T-helper 9 cell (primary cell): ENCODE data around the gene ZNF286A.
"Not testable (repeated sequence)": the region's sequence is repeated elsewhere in the genome, so short reads cannot be mapped to it uniquely, and the experiment has no call there.

ENCODE experiments used
- DNase-seq: peaks from one replicate; pipeline ENCODE4 v3.0.0-alpha.2; 2020
- total RNA-seq, 2 donors: gene quantifications; one replicate each; lab custom pipeline; 2026; lab: John Stamatoyannopoulos, UW

ZNF286A gene
- 5.1 to 18.4 reads per million in 2 donors for total RNA-seq

DNA sequence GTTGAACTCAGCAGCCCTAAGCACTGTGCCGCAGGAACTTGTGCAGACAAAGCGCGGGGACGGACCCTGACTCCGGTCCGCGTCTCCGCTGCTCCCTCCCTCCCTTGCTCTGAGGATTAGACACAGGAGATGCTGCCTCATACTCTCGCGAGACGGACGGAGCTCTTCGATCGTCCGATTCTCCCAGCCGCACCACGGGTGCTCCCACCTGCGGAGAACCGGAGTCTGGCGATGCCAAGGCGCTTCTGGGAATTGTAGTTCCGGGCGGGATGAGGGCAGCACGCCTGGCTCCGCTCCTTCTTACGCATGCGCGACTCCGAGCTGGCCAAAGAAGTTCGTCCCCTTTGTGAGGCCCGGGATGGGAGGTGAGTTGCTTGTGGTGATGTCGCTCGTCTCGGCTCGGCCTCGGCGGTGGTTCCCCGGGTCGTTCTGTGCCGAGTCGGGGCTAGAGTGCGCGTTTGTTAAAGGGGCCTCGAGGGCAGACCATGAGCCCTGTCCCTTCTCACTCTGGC lies at the start of gene ZNF286A:
Gene ZNF286A (plus strand): TSS at position 340 of the 512 bp plus-strand sequence. CDS start 578 bp downstream, outside the sequence.
- peak; percentile 90 for DNase-seq

DNA sequence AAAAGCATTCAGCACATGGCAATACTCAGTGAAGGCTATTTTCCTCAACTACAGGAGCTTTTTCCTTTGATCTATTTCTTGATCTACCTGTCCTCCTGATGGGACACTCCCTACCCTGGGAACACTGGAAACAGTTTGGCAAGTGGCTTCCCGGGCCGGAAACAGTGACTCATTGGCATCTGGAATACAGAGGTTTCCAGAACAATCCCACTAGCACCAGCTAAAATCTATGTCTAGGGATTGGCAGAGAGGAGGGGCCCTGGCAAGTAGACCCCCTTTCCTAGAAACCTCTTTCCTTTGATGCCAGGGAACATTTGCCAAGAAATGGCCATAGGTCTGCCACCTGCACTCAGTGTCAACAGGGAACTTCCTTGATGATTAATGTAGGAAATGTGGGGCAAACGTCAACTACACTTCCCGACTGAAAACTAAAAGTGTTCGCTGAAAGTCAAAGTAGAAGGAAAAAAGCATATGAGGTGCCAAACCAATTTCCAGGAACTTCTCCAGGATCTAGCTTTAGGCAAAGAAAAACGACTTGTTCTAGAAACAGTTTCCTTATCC lies 49.6 kb upstream of the ZNF286A start:
- no peak for DNase-seq

DNA sequence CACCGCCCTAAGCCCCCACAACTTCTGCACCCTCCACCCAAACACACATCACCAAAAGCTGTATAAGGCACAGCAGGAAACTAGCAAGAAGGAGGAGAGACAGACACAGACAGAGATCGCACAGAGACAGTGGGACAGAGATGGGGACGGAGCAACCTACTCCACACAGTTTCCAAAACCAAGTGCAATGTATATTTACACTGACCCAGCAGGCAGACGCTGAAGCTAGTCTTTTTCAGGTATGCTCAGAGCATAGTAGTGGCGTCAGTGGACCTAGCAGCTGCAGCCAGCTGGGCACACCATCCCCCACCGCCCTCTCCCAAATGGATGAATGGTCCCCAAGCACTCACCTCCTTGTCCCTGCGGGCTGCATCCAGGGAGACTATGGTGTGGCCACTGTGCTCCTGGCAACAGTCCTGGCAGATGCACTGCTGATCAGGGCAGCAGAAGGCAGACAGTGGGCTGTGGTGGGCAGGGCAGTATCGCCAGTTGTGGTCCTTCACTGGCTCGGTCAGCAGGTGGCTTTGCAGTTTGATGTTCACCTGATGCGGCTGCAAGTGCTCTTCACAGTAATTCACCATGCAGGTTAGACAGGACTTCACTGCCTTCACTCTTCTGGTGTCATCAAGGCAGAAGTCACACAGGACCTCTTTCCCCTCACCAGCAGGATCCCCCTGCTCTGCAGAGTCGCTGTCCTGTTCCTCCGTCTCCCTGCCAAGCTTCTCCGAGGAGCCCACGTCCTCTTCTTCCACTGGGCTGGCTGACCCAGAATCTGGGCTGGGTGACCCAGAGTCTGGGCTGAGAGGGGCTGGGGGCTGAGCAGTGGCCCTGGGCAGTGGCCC lies 48.6 kb upstream of the ZNF286A start:
- DNase-seq: no peak

DNA sequence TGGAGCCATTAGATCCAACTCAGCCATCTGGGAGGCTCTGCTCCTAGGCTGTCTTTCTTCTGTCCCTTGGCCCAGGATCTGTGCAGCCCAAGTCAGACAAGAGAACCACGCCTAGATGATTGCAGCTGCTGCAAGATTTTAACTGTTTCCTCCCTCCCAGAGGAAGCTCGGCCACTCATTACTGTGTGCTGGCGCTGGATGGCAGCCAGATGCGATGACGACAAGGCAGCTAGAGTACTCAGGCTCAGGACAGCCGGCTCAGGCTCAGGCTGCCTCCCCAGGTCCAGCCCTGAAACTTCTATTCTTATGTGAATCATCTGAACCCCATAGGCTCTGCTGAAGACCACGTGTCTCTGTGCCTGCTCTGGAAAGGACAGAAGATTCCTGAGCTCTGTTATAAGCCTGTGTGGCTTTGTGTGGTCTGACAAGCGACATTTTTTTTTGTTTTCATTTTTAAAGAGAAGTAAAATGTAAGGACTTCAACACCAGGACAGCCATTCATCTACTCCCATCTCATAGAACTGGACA lies 47.9 kb upstream of the ZNF286A start:
- DNase-seq: no peak

DNA sequence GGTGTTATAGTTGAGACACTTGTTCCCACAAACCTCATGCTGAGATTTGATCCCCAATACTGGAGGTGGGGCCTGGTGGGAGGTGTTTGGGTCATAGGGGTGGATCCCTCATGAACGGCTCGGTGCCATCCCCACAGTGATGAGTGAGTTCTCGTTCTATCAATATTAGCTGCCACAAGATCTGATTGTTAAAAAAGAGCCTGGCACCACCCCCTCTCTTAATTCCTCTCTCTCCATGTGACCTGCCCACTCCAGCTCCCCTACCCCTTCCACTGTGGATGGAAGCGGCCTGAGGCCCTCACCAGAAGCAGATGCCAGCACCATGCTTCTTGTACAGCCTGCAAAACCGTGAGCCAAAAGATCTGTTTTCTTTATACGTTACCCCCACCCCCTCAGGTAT lies 46.6 kb upstream of the ZNF286A start:
- DNase-seq: no peak

DNA sequence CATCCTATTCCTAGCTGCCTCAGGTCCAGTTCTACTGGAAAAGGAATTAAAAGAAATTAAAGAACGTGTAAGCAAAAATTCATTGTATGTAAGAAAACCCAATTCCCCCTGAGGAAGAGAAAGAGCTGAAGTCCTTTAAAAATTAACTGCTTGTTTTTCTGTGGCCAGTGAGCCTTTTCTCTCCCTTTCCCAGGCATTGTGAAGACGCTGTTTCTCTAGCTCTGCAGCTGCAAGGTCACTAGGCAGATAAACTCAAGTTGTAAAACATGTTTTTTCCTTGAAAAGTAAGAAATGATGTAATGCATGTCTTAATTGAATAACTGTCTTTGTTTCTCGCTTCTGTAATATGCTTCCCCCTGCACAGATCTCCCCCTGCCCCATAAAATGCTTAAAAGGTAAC lies 45.2 kb upstream of the ZNF286A start:
- not testable (repeated sequence) for DNase-seq

DNA sequence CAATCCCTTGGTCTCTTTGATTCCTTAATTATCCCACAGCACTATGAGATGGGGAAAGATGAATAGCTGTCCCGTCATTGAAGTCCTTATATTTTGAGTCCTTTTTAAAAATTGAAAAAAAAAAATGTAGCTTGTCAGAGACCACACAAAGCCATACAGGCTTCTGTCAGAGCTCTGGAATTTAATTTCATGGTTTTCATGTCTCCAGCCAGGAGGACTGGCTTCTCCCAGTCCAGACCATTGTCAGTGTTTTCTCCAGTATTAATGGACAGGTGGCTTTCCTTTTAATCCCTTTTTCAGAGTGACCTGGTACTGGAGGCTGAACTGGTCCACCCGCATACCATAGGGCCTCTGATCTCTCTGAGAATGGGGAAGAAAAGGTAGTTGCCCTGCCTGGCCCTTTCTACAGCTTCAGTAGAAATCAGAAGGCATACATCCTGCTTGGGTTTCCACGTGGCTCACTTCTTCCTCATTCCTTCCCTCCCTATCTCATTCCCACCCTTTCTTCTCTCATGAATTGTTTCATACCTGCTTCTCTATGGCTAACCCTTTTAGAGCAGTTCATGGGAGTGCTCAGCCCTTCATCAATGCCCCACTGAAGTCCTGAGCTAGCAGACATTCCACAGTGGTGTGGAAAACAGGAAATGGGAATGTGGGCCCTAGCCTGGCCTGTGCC lies 44.5 kb upstream of the ZNF286A start:
- no peak for DNase-seq

DNA sequence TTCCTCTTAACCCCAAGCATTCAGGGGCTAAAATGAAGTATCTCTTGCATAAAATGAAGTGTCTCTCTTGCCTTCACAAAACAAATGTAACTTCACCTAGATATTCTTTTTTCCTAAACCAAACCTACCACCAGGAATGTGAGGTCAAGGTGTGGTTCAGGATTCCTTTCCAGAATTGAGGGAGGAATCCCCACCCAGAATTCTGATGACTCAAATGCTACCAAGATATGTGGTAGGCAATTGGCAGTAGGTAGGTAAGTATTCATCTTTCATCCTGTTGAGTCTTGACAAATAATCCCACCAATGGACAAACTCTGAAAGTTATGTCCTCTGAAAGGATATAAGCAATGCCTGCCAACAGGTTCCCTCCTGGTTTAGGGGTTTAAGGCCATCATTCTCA lies 41.7 kb upstream of the ZNF286A start:
- no peak for DNase-seq

DNA sequence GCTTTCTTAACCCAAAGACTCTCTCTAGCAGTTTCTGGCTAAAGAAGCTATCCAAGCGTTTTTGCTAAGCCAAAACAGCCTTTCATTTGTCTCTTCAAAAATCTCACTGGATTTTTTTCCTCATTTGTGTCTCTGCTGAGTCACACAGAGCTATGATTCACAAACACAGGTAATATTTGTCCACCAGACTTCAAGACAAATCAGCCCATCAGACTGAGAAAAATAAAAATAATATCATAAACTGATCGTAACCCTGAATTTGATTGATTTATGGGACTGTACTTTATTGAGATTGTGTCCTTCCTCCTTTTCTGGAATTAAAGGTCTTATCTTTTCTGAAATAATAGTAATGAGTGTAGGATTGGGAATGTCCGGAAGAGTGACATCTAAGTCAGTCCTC lies 41.3 kb upstream of the ZNF286A start:
- DNase-seq: no peak

DNA sequence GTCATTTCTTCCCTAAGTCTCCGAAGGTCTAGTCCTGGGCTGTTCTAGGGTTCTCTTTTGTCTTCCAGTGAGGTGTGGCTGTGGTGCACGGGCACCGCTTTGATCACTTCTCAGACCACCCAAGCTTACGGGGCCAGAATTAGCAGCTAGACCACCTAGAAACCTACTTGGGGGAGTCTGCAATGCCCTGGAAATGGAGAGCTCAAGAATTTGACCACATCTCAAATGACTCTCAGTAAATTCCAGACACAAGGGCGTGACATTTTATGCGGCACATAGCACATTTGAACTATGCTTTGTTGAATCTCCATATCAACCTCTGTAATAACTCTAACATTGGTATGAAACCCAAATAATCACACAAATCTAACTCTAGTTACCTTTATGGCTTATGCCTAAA lies 40.3 kb upstream of the ZNF286A start:
- DNase-seq: no peak

DNA sequence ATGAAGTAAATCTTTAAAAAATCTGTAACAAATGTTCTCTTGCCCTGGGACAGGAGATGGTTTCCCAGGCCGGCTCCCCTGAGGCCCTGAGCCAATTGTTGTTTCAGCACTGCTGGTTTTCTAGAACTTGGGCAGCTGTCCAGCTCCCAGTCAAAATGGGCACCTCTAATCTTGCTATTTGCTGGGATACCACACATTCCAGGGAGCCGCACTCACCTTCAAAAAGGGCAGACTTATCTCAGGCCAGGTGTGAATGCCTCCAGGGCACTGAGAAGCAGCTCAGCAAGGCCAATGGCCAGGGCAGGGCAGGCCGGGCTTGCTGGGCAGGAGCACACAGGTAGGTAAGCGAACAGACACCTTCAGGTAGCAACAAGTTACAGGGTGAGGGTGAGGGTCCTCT lies 39.9 kb upstream of the ZNF286A start:
- no peak for DNase-seq

DNA sequence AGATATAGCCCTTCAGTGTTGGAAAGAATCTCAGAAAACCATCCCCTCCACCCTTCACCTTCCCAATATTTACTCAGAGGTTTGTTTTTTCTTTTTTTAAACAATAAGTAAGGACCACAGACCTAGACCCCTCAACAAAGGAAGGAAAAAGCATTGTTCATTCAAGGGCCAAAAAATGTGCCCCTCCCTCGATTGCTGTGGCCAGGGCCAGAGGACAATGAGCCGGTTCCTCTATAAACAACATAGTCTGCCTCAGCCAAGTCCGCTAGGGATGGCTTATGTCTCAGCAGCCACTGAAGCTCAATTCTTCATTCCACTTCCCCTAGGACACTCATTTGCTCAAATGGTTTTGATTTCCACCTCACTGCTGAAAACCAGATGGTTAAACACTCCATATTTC lies 39.5 kb upstream of the ZNF286A start:
- DNase-seq: no peak

DNA sequence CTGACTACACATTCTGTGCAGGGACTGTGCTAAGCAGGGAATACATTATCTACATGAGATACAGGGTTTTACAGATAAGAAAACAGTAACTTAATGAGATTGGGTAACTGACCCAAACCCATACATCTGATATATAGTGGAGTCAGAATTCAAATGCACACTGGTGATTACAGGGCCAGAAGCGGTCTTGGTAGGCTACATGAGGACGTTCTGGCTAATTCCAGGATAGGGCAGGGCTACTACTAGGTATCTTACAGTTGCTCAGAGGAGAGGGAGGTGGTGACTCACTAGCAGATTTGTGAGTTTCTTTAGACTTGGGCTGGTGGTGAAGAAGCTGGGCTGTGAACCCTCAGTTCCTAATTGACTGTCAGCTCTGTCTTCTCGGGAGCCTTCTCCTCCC lies 36.9 kb upstream of the ZNF286A start:
- no peak for DNase-seq

DNA sequence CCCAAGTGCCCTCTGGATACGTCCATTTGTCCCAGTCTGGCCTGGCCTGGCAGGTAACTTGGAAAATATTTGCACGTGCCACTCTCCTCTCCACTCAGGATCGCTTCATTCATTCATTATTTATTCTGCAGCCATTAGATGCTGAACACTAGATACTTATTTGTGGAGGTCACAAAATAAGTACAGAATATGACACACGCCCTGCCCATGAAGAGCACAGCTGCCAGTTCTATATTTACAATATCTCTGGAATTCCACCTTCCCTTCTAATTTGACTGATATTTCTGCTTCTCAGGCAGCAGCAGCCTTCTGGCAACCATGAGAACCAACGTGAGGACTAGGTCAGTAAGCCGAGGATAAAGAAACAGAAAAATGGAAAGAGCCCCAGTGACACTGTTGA lies 36.4 kb upstream of the ZNF286A start:
- no peak for DNase-seq

DNA sequence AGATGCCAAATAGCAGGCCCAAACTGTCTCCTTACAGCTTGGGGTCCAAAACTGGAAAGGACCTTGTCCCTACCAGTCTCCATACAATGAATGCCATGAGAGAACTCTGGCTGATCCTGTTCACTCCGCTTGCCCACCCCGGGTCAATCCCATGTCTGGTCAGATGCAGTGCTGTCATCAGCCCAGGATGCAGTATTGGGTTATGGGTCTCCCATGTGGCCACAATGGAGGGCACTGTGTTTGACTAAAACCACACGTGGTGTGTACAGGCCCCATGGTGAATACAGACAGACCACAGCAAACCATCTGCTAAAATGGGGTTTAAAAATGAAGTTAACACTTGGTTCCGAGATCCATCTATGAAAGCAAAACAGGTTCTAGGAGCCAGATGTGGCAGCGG lies 35.9 kb upstream of the ZNF286A start:
- DNase-seq: no peak

DNA sequence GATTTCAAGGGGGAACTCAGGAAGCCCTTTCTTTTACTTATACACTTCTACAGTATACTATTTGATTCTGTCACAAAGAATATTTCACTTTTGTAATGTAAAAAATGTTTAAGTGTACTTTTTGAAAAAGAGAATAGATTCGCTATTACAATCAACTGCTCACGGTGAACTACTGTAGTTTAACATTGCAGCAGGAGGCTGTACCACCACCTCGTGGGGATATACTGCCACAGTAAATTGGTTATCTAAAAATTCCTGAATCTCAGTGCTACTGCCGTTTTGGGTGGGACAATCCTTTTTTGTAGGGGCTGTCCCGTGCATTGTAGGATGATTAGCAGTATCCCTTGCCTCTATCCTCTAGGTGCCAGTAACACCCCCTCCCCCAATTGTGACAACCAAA lies 30.0 kb upstream of the ZNF286A start:
- DNase-seq: not testable (repeated sequence)

DNA sequence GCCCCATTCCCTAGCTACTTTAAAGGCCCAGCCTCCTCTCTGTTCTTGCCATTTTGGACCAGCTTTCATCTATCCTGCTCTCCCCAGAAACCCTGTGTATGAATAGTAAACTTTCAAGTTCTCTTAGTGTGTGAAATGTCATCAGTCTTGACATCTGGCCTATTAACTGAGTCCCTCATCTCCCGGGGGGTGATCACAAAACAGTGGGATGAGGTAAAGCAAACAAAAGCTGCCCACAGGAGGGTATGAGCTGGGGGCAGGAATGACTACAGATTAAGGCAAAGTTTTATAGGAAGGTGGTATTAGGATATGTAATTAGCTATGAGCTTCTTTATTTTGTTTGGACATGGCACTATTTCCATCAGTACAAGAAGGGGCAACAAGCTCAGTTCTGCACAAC lies 24.9 kb upstream of the ZNF286A start:
- not testable (repeated sequence) for DNase-seq

DNA sequence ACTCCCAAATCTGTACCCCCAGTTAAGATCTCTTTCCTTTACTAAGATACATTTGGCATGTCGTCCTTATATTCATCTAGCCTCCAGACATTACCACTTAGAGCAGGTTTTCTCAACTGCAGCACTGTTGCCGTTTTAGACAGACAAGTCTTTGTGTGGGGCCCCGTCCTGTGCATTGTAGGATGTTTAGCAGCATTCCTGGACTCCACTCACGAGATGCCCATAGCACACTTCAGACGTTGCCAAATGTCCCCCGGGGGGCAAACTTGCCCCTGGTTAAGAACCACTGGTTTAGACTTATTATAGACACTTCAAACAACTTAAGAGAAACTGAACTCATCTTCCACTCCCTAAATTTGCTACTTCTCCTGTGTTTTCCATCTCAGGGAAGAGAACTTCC lies 23.6 kb upstream of the ZNF286A start:
- DNase-seq: not testable (repeated sequence)

DNA sequence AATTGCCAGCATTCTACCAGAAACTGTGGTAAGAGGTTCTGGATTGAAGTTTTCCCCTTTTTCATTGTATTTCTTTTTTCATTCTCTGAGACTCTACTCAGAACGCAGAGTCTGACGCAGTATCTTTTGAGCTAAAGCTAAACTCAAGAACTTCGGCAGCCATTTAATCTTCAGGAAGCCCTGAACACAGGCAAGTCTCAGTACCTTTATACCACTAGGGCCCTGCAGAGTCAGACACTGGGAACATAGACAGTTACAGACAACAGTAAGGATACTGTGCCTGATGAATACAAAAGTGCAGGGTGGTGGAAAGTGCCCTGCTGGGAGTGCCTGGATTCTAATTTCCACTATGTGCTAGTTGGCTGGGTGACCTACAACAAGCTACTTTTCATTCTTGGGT lies 16.4 kb upstream of the ZNF286A start:
- DNase-seq: not testable (repeated sequence)

DNA sequence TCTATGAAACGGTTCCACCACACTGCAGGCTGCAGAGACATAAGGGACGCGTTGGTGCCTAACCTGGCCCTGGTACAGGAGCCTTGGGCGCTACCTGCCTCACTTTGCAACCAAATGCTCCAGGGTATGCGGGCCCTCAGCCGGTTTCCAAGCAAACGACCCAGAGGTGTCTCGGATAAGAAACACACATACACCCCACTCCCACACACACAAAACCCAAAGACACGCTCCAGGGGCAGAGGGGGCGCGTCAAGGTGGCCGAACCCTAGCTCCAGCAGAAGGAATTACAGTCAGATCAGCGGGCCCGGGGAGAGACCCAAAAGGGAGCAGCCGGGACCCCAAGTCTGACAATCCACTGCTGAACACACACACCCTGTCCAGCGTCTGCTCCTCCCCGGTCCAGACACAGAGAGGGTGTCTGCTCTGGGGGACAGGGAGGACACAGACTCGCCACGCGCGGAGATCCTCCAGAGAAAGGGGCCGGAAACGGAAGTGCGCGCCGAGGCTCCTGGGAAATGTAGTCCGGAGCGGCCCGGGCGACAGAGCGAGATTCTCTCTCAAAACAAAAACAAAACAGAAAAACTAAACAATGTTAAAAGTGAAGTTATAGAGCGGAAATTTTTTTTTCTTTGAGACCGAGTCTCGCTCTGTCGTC lies 15.6 kb upstream of the ZNF286A start, which contains the start of gene TRIM16:
Gene TRIM16 (minus strand): TSS at position 488 of the 655 bp plus-strand sequence. CDS start 32,702 bp downstream, outside the sequence.
- DNase-seq: peak; percentile 76

DNA sequence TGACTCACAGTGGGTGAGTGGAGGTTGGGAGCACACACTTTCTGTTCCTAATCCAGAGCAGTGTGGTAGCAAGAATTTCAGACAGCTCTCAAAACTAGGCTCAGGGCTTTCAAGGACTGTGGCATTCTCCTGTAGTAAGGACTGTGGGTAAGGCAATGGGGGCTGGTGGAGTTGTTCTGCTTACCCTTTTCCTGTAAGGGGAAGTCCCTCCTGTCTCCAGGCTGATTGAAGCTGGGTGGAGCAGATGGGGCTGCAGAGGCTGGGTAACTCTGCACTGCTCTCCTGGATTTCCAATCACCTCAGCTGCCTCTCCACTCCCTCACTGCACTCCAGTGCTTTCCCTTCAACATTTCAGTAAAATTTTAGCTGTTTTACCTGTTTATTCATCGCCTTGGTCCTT lies 12.1 kb upstream of the ZNF286A start:
- DNase-seq: not testable (repeated sequence)

DNA sequence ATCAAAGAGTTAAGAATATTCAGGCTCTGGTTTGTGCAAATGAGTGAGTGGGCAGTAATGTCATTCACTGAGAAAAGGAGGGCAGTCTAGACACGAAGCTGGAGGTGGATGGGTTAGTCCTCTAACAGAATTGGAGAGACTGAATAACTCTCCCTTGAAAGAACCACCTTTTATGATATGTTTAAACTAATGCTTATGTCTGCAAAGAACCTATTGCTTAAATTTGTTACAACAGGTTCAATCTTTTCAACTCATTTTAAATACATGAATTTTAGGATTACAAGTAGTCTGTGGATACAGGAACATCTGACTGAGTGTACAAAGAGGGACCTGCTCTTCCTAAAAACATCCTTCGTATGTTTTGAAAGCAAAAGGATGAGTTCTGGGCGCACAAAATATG lies 585 bp upstream of the ZNF286A start:
- not testable (repeated sequence) for DNase-seq

DNA sequence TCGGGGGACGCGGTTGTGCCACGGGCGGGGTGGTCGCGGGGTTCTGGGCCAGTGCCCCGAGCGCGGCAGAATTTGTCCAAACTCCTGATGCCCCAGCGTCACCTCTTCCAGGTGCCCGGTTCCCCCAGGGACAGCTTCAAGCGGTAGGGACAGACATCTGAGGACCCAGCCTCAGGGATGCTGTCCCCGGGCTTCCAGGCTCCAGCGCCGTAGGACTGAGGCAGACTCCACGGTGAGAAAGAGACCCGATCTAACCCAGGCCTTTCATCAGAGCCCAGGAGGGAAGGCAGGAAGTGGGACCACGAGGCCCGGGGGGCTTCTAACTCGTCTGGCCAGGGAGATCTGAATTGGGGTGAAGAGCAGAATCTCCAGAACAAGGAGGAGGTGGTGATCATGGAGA lies 385 bp downstream of the ZNF286A start:
- not testable (repeated sequence) for DNase-seq
